ENCODE data around the gene UBE2U. TPM values are rescaled to one million over a fixed set of nuclear protein-coding genes. Genes with fewer than 3 reads are reported as not detected.
"Not testable (repeated sequence)": the region's sequence is repeated elsewhere in the genome, so short reads cannot be mapped to it uniquely, and the experiment has no call there.

Gene UBE2U
- total RNA-seq, 2 donors from 2014 or later = not detected

DNA sequence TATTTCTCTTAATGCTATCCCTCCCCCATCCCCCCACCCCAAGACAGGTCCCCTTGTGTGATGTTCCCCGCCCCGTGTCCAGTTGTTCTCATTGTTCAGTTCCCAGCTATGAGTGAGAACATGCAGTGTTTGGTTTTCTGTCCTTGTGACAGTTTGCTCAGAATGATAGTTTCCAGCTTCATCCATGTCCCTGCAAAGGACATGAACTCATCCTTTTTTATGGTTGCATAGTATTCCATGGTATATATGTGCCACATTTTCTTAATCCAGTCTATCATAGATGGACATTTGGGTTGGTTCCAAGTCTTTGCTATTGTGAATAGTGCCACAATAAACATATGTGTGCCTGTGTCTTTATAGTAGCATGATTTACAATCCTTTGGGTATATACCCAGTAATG lies 55.0 kb downstream of the UBE2U start:
- H3K36me3 Mint-ChIP-seq (ENCODE audit: low read depth); H3K27me3 Mint-ChIP-seq (ENCODE audit: insufficient read depth): not testable (repeated sequence)

DNA sequence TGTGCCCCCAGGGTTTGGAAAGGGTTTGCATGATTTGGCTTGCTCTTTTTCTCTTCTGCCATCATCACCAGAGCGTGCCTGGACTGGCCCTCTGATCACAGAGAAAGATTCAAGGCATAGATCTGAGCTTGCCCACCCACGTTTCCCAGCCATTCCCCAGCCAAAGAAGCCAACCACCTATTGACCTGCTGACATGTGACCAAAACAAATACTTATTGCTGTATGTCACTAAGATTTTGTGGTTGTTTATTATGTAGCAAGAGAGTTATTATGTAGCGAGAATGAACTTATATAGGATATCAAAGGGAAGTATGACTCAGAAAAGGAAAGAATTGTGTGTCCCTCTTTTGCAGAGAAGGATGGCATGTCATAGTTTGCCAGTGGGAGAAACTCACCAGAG lies 59.9 kb downstream of the UBE2U start:
- no peak for DNase-seq
- no peak overlapping the region for H3K27ac ChIP-seq (ENCODE audit: low read depth, low read length)
- Mint-ChIP-seq H3K27me3 (ENCODE audit: insufficient read depth) (peaks cover 6% of the 10 kb centered on the region), H3K4me1 (no peaks in the 10 kb centered on the region), H3K27ac (no peak overlapping the region), H3K9me3 (no peaks in the 10 kb centered on the region), H3K4me3 (no peak overlapping the region), H3K36me3 (ENCODE audit: low read depth) (no peaks in the 10 kb centered on the region)
- H3K4me3 ChIP-seq (ENCODE audit: low read length) = no peak overlapping the region
- H3K36me3 ChIP-seq (ENCODE audit: control insufficient read depth, insufficient read depth, low read length) = no peaks in the 10 kb centered on the region
- H3K4me1 ChIP-seq (ENCODE audit: control insufficient read depth, insufficient read depth, low read length) = no peaks in the 10 kb centered on the region
- 93 to 95% methylated on average over 3 of the region's 3 CpGs for WGBS, 2 experiments (ENCODE audit: insufficient coverage in 1 of 2, insufficient read length in 1 of 2)
- H3K9ac ChIP-seq (ENCODE audit: extremely low read depth, low read length, poor library complexity, severe bottlenecking) = no peak overlapping the region
- no peaks in the 10 kb centered on the region for H3K9me3 ChIP-seq (ENCODE audit: control insufficient read depth, low read length)
- TF ChIP-seq, protein P1, sequence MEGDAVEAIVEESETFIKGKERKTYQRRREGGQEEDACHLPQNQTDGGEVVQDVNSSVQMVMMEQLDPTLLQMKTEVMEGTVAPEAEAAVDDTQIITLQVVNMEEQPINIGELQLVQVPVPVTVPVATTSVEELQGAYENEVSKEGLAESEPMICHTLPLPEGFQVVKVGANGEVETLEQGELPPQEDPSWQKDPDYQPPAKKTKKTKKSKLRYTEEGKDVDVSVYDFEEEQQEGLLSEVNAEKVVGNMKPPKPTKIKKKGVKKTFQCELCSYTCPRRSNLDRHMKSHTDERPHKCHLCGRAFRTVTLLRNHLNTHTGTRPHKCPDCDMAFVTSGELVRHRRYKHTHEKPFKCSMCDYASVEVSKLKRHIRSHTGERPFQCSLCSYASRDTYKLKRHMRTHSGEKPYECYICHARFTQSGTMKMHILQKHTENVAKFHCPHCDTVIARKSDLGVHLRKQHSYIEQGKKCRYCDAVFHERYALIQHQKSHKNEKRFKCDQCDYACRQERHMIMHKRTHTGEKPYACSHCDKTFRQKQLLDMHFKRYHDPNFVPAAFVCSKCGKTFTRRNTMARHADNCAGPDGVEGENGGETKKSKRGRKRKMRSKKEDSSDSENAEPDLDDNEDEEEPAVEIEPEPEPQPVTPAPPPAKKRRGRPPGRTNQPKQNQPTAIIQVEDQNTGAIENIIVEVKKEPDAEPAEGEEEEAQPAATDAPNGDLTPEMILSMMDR (conservative IDR thresholded peaks at IDR 0.05) = no peak
- H3K27me3 ChIP-seq (ENCODE audit: control insufficient read depth, insufficient read depth, low read length, poor library complexity, severe bottlenecking) = no peaks in the 10 kb centered on the region

More for the DNA sequence above, 55.0 kb downstream of the UBE2U start:
- H3K4me1 Mint-ChIP-seq; H3K9ac ChIP-seq (ENCODE audit: extremely low read depth, low read length, poor library complexity, severe bottlenecking); H3K9me3 Mint-ChIP-seq; H3K27ac ChIP-seq (ENCODE audit: low read depth, low read length); H3K4me3 ChIP-seq (ENCODE audit: low read length); H3K9me3 ChIP-seq (ENCODE audit: control insufficient read depth, low read length); H3K27ac Mint-ChIP-seq; H3K27me3 ChIP-seq (ENCODE audit: control insufficient read depth, insufficient read depth, low read length, poor library complexity, severe bottlenecking); H3K36me3 ChIP-seq (ENCODE audit: control insufficient read depth, insufficient read depth, low read length); DNase-seq; H3K4me1 ChIP-seq (ENCODE audit: control insufficient read depth, insufficient read depth, low read length); H3K4me3 Mint-ChIP-seq: not testable (repeated sequence)
- 53% methylated on average over 2 of the region's 2 CpGs; no CpG with 5 or more reads in 1 of the 2 experiments for WGBS, 2 experiments (ENCODE audit: insufficient coverage in 1 of 2, insufficient read length in 1 of 2)

DNA sequence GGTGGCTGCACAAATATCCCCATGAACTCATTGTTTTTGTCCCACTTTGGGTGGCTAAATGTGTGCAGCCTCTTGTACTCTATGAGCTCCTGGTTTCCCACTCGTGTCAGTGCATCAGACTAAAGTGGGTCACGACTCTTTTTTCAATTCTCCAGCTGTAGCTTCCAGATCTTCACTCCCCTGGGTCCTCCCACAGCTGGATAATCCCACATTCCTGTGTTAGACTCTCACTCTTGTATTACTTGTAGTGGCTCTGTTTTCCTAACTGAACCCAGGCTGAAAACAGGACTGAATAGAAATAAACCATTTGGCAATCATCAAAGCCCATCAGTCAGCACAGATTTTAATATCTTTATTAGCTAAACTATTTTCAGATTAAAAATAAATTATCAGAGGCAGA lies 60.4 kb downstream of the UBE2U start:
- TF ChIP-seq, protein P1 (conservative IDR thresholded peaks at IDR 0.05) = no peak
- Histone ChIP-seq H3K9ac (ENCODE audit: extremely low read depth, low read length, poor library complexity, severe bottlenecking) (no peak overlapping the region), H3K27me3 (ENCODE audit: control insufficient read depth, insufficient read depth, low read length, poor library complexity, severe bottlenecking) (no peaks in the 10 kb centered on the region), H3K4me1 (ENCODE audit: control insufficient read depth, insufficient read depth, low read length) (no peaks in the 10 kb centered on the region), H3K27ac (ENCODE audit: low read depth, low read length) (no peak overlapping the region), H3K36me3 (ENCODE audit: control insufficient read depth, insufficient read depth, low read length) (no peaks in the 10 kb centered on the region), H3K4me3 (ENCODE audit: low read length) (no peak overlapping the region), H3K9me3 (ENCODE audit: control insufficient read depth, low read length) (no peaks in the 10 kb centered on the region)
- Mint-ChIP-seq H3K27ac (no peak overlapping the region), H3K27me3 (ENCODE audit: insufficient read depth) (peaks cover 6% of the 10 kb centered on the region), H3K36me3 (ENCODE audit: low read depth) (no peaks in the 10 kb centered on the region), H3K9me3 (no peaks in the 10 kb centered on the region), H3K4me1 (no peaks in the 10 kb centered on the region), H3K4me3 (no peak overlapping the region)
- 88 to 100% methylated on average over 2 of the region's 2 CpGs for WGBS, 2 experiments (ENCODE audit: insufficient coverage in 1 of 2, insufficient read length in 1 of 2)
- DNase-seq = no peak

- peaks cover 6% of the 10 kb centered on the region for H3K27me3 Mint-ChIP-seq (ENCODE audit: insufficient read depth)
- TF ChIP-seq, protein P1 (conservative IDR thresholded peaks at IDR 0.05) = no peak
- 92% methylated on average over 2 of the region's 2 CpGs; no CpG with 5 or more reads in 1 of the 2 experiments for WGBS, 2 experiments (ENCODE audit: insufficient coverage in 1 of 2, insufficient read length in 1 of 2)
- no peak overlapping the region for H3K4me3 Mint-ChIP-seq
- DNase-seq = no peak
- Histone ChIP-seq H3K4me3 (ENCODE audit: low read length) (no peak overlapping the region), H3K4me1 (ENCODE audit: control insufficient read depth, insufficient read depth, low read length) (no peaks in the 10 kb centered on the region), H3K27me3 (ENCODE audit: control insufficient read depth, insufficient read depth, low read length, poor library complexity, severe bottlenecking) (no peaks in the 10 kb centered on the region), H3K27ac (ENCODE audit: low read depth, low read length) (no peak overlapping the region), H3K9me3 (ENCODE audit: control insufficient read depth, low read length) (no peaks in the 10 kb centered on the region), H3K36me3 (ENCODE audit: control insufficient read depth, insufficient read depth, low read length) (no peaks in the 10 kb centered on the region), H3K9ac (ENCODE audit: extremely low read depth, low read length, poor library complexity, severe bottlenecking) (no peak overlapping the region)
- no peaks in the 10 kb centered on the region for H3K36me3 Mint-ChIP-seq (ENCODE audit: low read depth)
- H3K4me1 Mint-ChIP-seq = peaks cover 2% of the 10 kb centered on the region
- no peaks in the 10 kb centered on the region for H3K9me3 Mint-ChIP-seq
- no peak overlapping the region for H3K27ac Mint-ChIP-seq
Measured at GRCh38 chr1:64265141-64265540, 61.7 kb downstream of the UBE2U start.

All from endodermal cell (in vitro differentiated cells).